Testis (tissue), 2 donors: ENCODE measurements around the gene INTS4.

Experiments used
- CTCF ChIP-seq, 3 experiments: fragments of 450-650 bp in 2 of 3; fragments of 200-600 bp in 1 of 3; sonication (generic) in 1 of 3; IDR thresholded peaks; one replicate each; pipeline ENCODE4 v1.5.1; 2016 to 2019; ENCODE audit warnings: antibody characterized with exemption in 3 of 3, mild to moderate bottlenecking in 2 of 3, moderate library complexity in 1 of 3
- POLR2A ChIP-seq: fragments of 450-650 bp; IDR thresholded peaks from one replicate; pipeline ENCODE4 v1.6.1; 2017; ENCODE audit warnings: antibody characterized with exemption, mild to moderate bottlenecking, moderate library complexity

GRCh38 chr11:77871855-77872254, 122.6 kb downstream of the INTS4 start:
- TF ChIP-seq CTCF (IDR thresholded peaks at IDR 0.05) (no peak), POLR2A (no peak)
